Nephron progenitor cell (in vitro differentiated cells): ENCODE data around the gene LURAP1L.

Experiments used
- DNase-seq: peaks from one replicate; pipeline ENCODE4 v3.0.0; 2021
- H3K27ac Mint-ChIP-seq: 2 replicates; pipeline ENCODE4 v1.8.0; 2021; ENCODE audit warnings: mild to moderate bottlenecking, moderate library complexity, mixed read lengths
- H3K27me3 Mint-ChIP-seq: 2 replicates; pipeline ENCODE4 v1.8.0; 2021; ENCODE audit warnings: mild to moderate bottlenecking, low read depth, mixed read lengths; ENCODE audit not compliant: poor library complexity
- H3K36me3 Mint-ChIP-seq: 2 replicates; pipeline ENCODE4 v1.8.0; 2021; ENCODE audit warnings: low read depth, mixed read lengths
- H3K4me1 Mint-ChIP-seq: 2 replicates; pipeline ENCODE4 v1.8.0; 2021; ENCODE audit warnings: mixed read lengths
- H3K4me3 Mint-ChIP-seq: 2 replicates; pipeline ENCODE4 v1.8.0; 2021; ENCODE audit warnings: mild to moderate bottlenecking, moderate library complexity, mixed read lengths
- H3K9me3 Mint-ChIP-seq: 2 replicates; pipeline ENCODE4 v1.8.0; 2021; ENCODE audit warnings: mild to moderate bottlenecking, moderate library complexity, mixed read lengths
- CTCF ChIP-seq: fragments of 200-600 bp; sonication (generic); IDR thresholded peaks from 2 replicates; pipeline ENCODE4 v1.5.0; 2021; ENCODE audit warnings: antibody characterized with exemption

LURAP1L gene

GRCh38 chr9:12847561-12847960 lies 72.7 kb downstream of the LURAP1L start:
- H3K27ac Mint-ChIP-seq, result peak overlapping the region; percentile 30

GRCh38 chr9:12849486-12850003 lies 74.7 kb downstream of the LURAP1L start:
- Mint-ChIP-seq H3K4me3 (no peak overlapping the region), H3K9me3 (no peaks in the 10 kb centered on the region), H3K27me3 (peaks cover 3% of the 10 kb centered on the region), H3K27ac (no peak overlapping the region), H3K4me1 (peaks cover 31% of the 10 kb centered on the region), H3K36me3 (no peaks in the 10 kb centered on the region)
- no peak for TF ChIP-seq CTCF
- DNase-seq, result no peak

More at GRCh38 chr9:12847561-12847960, 72.7 kb downstream of the LURAP1L start:
- no peak for DNase-seq
- no peak for TF ChIP-seq CTCF
- Mint-ChIP-seq H3K4me1 (peaks cover 20% of the 10 kb centered on the region), H3K36me3 (no peaks in the 10 kb centered on the region), H3K27me3 (peaks cover 3% of the 10 kb centered on the region), H3K4me3 (no peak overlapping the region), H3K9me3 (no peaks in the 10 kb centered on the region)

- Mint-ChIP-seq H3K4me3 (no peak overlapping the region), H3K36me3 (no peaks in the 10 kb centered on the region), H3K27me3 (peaks cover 3% of the 10 kb centered on the region), H3K4me1 (peaks cover 36% of the 10 kb centered on the region), H3K27ac (no peak overlapping the region), H3K9me3 (no peaks in the 10 kb centered on the region)
- DNase-seq, result no peak
- TF ChIP-seq CTCF, result no peak
Observed at GRCh38 chr9:12851341-12852090, 76.7 kb downstream of the LURAP1L start.

GRCh38 chr9:12853051-12853450 lies 78.2 kb downstream of the LURAP1L start:
- no peak for TF ChIP-seq CTCF
- Mint-ChIP-seq H3K27me3 (peaks cover 3% of the 10 kb centered on the region), H3K9me3 (no peaks in the 10 kb centered on the region), H3K4me3 (no peak overlapping the region), H3K4me1 (peaks cover 50% of the 10 kb centered on the region), H3K36me3 (no peaks in the 10 kb centered on the region), H3K27ac (peak overlapping the region; percentile 45)
- no peak for DNase-seq

GRCh38 chr9:12854221-12854620 lies 79.4 kb downstream of the LURAP1L start:
- Mint-ChIP-seq H3K27ac (no peak overlapping the region), H3K4me3 (no peak overlapping the region), H3K9me3 (no peaks in the 10 kb centered on the region), H3K36me3 (no peaks in the 10 kb centered on the region), H3K27me3 (peaks cover 3% of the 10 kb centered on the region), H3K4me1 (peaks cover 50% of the 10 kb centered on the region)
- no peak for DNase-seq
- no peak for TF ChIP-seq CTCF

GRCh38 chr9:12855066-12855465 lies 80.2 kb downstream of the LURAP1L start:
- DNase-seq, result no peak
- TF ChIP-seq CTCF, result no peak
- Mint-ChIP-seq H3K9me3 (no peaks in the 10 kb centered on the region), H3K27me3 (peaks cover 3% of the 10 kb centered on the region), H3K36me3 (no peaks in the 10 kb centered on the region), H3K4me1 (peaks cover 45% of the 10 kb centered on the region), H3K4me3 (no peak overlapping the region), H3K27ac (no peak overlapping the region)
